H9 (cell line): Measurements from ENCODE around the gene MICU2. TPM values are rescaled to one million over a fixed set of nuclear protein-coding genes. Genes with fewer than 3 reads are reported as not detected.

Experiments used
- DNase-seq: peaks from one replicate; pipeline ENCODE4 v3.0.0-alpha.2; 2017
- H2AFZ ChIP-seq: one replicate; pipeline ENCODE4 v1.6.1; 2013; ENCODE audit warnings: mild to moderate bottlenecking, low read length, control low read depth, moderate library complexity
- H2AK5ac ChIP-seq: 2 replicates; pipeline ENCODE4 v1.6.1; 2013; ENCODE audit warnings: low read length, control low read depth, mixed read lengths; ENCODE audit not compliant: insufficient read length
- H2BK120ac ChIP-seq: one replicate; pipeline ENCODE4 v1.6.1; 2013; ENCODE audit warnings: low read depth, mild to moderate bottlenecking, low read length, control low read depth, inconsistent platforms; ENCODE audit not compliant: poor library complexity, severe bottlenecking
- H2BK12ac ChIP-seq: 2 replicates; pipeline ENCODE4 v1.6.1; 2013; ENCODE audit warnings: low read length, control low read depth, mixed read lengths, low read depth; ENCODE audit not compliant: insufficient read length
- H2BK15ac ChIP-seq: 2 replicates; pipeline ENCODE4 v1.6.1; 2013; ENCODE audit warnings: low read depth, low read length, control low read depth
- H2BK20ac ChIP-seq: one replicate; pipeline ENCODE4 v1.6.1; 2013; ENCODE audit warnings: low read depth, mild to moderate bottlenecking, low read length, control low read depth, inconsistent platforms; ENCODE audit not compliant: poor library complexity, severe bottlenecking
- H2BK5ac ChIP-seq: 2 replicates; pipeline ENCODE4 v1.6.1; 2013; ENCODE audit warnings: low read length, control low read depth, mixed read lengths; ENCODE audit not compliant: insufficient read length
- H3K14ac ChIP-seq: 2 replicates; pipeline ENCODE4 v1.6.1; 2013; ENCODE audit warnings: low read length, control low read depth; ENCODE audit not compliant: insufficient read depth
- H3K18ac ChIP-seq: 2 replicates; pipeline ENCODE4 v1.6.1; 2013; ENCODE audit warnings: low read depth, mild to moderate bottlenecking, mixed read lengths, low read length, control low read depth; ENCODE audit not compliant: insufficient read length
- H3K23ac ChIP-seq: 2 replicates; pipeline ENCODE4 v1.6.1; 2013; ENCODE audit warnings: low read length, control low read depth, mixed read lengths, low read depth; ENCODE audit not compliant: insufficient read length
- H3K23me2 ChIP-seq: 2 replicates; pipeline ENCODE4 v1.6.1; 2013; ENCODE audit warnings: low read depth, mild to moderate bottlenecking, mixed read lengths, low read length, control low read depth; ENCODE audit not compliant: insufficient read length, poor library complexity, severe bottlenecking
- H3K27ac ChIP-seq: 2 replicates; pipeline ENCODE4 v1.5.1; 2013; ENCODE audit warnings: low read length, control low read depth, mixed read lengths, low read depth; ENCODE audit not compliant: insufficient read length
- H3K27me3 ChIP-seq: 2 replicates; pipeline ENCODE4 v1.6.1; 2013; ENCODE audit warnings: low read length, control low read depth, inconsistent platforms; ENCODE audit not compliant: insufficient read depth
- H3K4ac ChIP-seq: 2 replicates; pipeline ENCODE4 v1.6.1; 2013; ENCODE audit warnings: low read depth, mild to moderate bottlenecking, control low read depth, inconsistent platforms, low read length, moderate library complexity
- H3K4me1 ChIP-seq: 2 replicates; pipeline ENCODE4 v1.6.1; 2013; ENCODE audit warnings: low read length, control low read depth, inconsistent platforms; ENCODE audit not compliant: insufficient read depth
- H3K4me2 ChIP-seq: 2 replicates; pipeline ENCODE4 v1.6.1; 2013; ENCODE audit warnings: low read length, control low read depth, mixed read lengths; ENCODE audit not compliant: insufficient read length, insufficient read depth
- H3K56ac ChIP-seq: 2 replicates; pipeline ENCODE4 v1.6.1; 2013; ENCODE audit warnings: low read depth, mild to moderate bottlenecking, mixed read lengths, low read length, control low read depth; ENCODE audit not compliant: insufficient read length
- H3K79me1 ChIP-seq: 2 replicates; pipeline ENCODE4 v1.6.1; 2013; ENCODE audit warnings: low read depth, mild to moderate bottlenecking, moderate library complexity, low read length, control low read depth, inconsistent platforms; ENCODE audit not compliant: insufficient read depth, poor library complexity, severe bottlenecking
- H3K79me2 ChIP-seq: 2 replicates; pipeline ENCODE4 v1.6.1; 2013; ENCODE audit warnings: low read length, control low read depth, inconsistent platforms; ENCODE audit not compliant: insufficient read depth
- H3K9ac ChIP-seq: 2 replicates; pipeline ENCODE4 v1.6.1; 2013; ENCODE audit warnings: low read length, control low read depth, mixed read lengths; ENCODE audit not compliant: insufficient read length; ENCODE audit errors: extremely low read depth
- H3K9me3 ChIP-seq: one replicate; pipeline ENCODE4 v1.6.1; 2013; ENCODE audit warnings: low read depth, low read length, inconsistent platforms; ENCODE audit not compliant: control insufficient read depth
- H3T11ph ChIP-seq: one replicate; pipeline ENCODE4 v1.6.1; 2013; ENCODE audit warnings: mild to moderate bottlenecking, low read length, control low read depth, inconsistent platforms
- H4K20me1 ChIP-seq: one replicate; pipeline ENCODE4 v1.6.1; 2013; ENCODE audit not compliant: control insufficient read depth, insufficient read length, insufficient read depth
- H4K5ac ChIP-seq: 2 replicates; pipeline ENCODE4 v1.6.1; 2013; ENCODE audit warnings: low read depth, mild to moderate bottlenecking, mixed read lengths, low read length, control low read depth; ENCODE audit not compliant: insufficient read length
- H4K8ac ChIP-seq: replicated peaks from 2 replicates; pipeline ENCODE4 v1.6.1; 2013; ENCODE audit warnings: low read length, control low read depth, mixed read lengths, low read depth; ENCODE audit not compliant: insufficient read length
- H4K91ac ChIP-seq: 2 replicates; pipeline ENCODE4 v1.6.1; 2013; ENCODE audit warnings: low read depth, mild to moderate bottlenecking, moderate library complexity, mixed read lengths, low read length, control low read depth; ENCODE audit not compliant: insufficient read length
- H3K27ac Mint-ChIP-seq, 3 experiments: 2 replicates in 2 of 3; 3 replicates in 1 of 3; pipeline ENCODE4 v1.8.0; 2020 to 2021; ENCODE audit warnings: mixed read lengths in 3 of 3, mild to moderate bottlenecking in 1 of 3, moderate library complexity in 1 of 3
- H3K27me3 Mint-ChIP-seq: 2 replicates; pipeline ENCODE4 v1.8.0; 2021; ENCODE audit warnings: low read depth, mild to moderate bottlenecking, moderate library complexity, mixed read lengths
- H3K36me3 Mint-ChIP-seq, 3 experiments: 2 replicates in 2 of 3; 3 replicates in 1 of 3; pipeline ENCODE4 v1.8.0; 2020 to 2021; ENCODE audit warnings: low read depth in 3 of 3, mixed read lengths in 3 of 3; ENCODE audit not compliant: insufficient read depth in 1 of 3
- H3K4me1 Mint-ChIP-seq, 2 experiments: 2 replicates each; pipeline ENCODE4 v1.8.0; 2020; ENCODE audit warnings: mixed read lengths in 2 of 2
- H3K4me3 Mint-ChIP-seq, 2 experiments: 2 replicates in 1 of 2; 3 replicates in 1 of 2; pipeline ENCODE4 v1.8.0; 2020 to 2021; ENCODE audit warnings: mild to moderate bottlenecking in 2 of 2, mixed read lengths in 2 of 2, moderate library complexity in 1 of 2
- H3K9me3 Mint-ChIP-seq, 2 experiments: 2 replicates in 1 of 2; 3 replicates in 1 of 2; pipeline ENCODE4 v1.8.0; 2020; ENCODE audit warnings: mild to moderate bottlenecking in 2 of 2, mixed read lengths in 2 of 2, moderate library complexity in 1 of 2
- WGBS: extraction: QIAGEN DNeasy Blood & Tissue Kit; methylation state at CpG from one replicate; pipeline ENCODE4 v1.1.7; 2013; ENCODE audit warnings: missing lambda C conversion rate, low lambda C conversion rate, mixed read lengths; ENCODE audit not compliant: insufficient read length; ENCODE audit errors: extremely low coverage; 5-methylcytosine and 5-hydroxymethylcytosine counted together
- total RNA-seq: library from RNA; stranded (reverse); gene quantifications from 2 replicates; pipeline ENCODE4 v1.2.1, GENCODE V29; 2021
- TF ChIP-seq, protein P1 (sequence below): fragments of 200-600 bp; sonication (generic); conservative IDR thresholded peaks from 3 replicates; pipeline ENCODE4 v1.8.0; 2021; ENCODE audit warnings: antibody characterized with exemption, mild to moderate bottlenecking

Gene MICU2
- total RNA-seq, 1 experiment from 2014 or later, result 38.4 TPM

DNA sequence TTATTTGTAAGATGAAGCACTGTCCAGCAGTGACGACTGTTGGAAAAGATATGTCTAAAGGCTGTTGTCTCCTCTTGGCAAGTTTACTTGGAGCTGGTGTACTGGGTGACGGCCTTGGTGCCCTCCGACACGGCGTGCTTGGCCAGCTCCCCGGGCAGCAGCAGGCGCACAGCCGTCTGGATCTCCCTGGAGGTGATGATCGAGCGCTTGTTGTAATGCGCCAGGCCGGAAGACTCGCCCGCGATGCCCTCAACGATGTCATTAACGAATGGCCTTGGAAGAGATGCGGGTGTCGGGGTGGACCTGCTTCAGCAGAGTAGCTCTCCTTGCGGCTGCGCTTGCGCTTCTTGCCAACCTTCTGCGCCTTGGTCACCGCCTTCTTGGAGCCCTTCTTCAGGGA lies 120.2 kb downstream of the MICU2 start:
- Histone ChIP-seq H3K18ac (no peak overlapping the region), H3K9ac (no peak overlapping the region), H3K4ac (no peak overlapping the region), H3K23me2 (no peaks in the 10 kb centered on the region), H2AK5ac (no peak overlapping the region), H3K79me1 (no peaks in the 10 kb centered on the region), H2BK12ac (no peak overlapping the region), H3K9me3 (no peaks in the 10 kb centered on the region), H4K20me1 (no peaks in the 10 kb centered on the region), H3K14ac (no peak overlapping the region), H2AFZ (no peak overlapping the region), H3K27me3 (no peaks in the 10 kb centered on the region), H4K5ac (no peak overlapping the region), H3K56ac (no peak overlapping the region), H2BK20ac (no peak overlapping the region), H3T11ph (no peak overlapping the region), H2BK15ac (no peak overlapping the region), H3K4me2 (no peak overlapping the region), H4K8ac (no peak overlapping the region), H2BK120ac (no peak overlapping the region), H4K91ac (no peak overlapping the region), H3K4me1 (no peaks in the 10 kb centered on the region), H3K27ac (no peak overlapping the region), H3K23ac (no peak overlapping the region), H2BK5ac (no peak overlapping the region), H3K79me2 (no peaks in the 10 kb centered on the region)
- H3K36me3 Mint-ChIP-seq, result peaks cover 0 to 16% (median 10%) of the 10 kb centered on the region in 3 experiments; a peak in 5 of 7 replicates
- H3K27ac Mint-ChIP-seq, result no peak overlapping the region
- DNase-seq, result no peak
- no CpG with 5 or more reads among the region's 24 CpGs for WGBS
- no peaks in the 10 kb centered on the region; a peak in 1 of 4 replicates for H3K4me1 Mint-ChIP-seq
- TF ChIP-seq, protein P1, sequence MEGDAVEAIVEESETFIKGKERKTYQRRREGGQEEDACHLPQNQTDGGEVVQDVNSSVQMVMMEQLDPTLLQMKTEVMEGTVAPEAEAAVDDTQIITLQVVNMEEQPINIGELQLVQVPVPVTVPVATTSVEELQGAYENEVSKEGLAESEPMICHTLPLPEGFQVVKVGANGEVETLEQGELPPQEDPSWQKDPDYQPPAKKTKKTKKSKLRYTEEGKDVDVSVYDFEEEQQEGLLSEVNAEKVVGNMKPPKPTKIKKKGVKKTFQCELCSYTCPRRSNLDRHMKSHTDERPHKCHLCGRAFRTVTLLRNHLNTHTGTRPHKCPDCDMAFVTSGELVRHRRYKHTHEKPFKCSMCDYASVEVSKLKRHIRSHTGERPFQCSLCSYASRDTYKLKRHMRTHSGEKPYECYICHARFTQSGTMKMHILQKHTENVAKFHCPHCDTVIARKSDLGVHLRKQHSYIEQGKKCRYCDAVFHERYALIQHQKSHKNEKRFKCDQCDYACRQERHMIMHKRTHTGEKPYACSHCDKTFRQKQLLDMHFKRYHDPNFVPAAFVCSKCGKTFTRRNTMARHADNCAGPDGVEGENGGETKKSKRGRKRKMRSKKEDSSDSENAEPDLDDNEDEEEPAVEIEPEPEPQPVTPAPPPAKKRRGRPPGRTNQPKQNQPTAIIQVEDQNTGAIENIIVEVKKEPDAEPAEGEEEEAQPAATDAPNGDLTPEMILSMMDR, result no peak
- peaks cover 23 to 27% of the 10 kb centered on the region in 2 experiments for H3K9me3 Mint-ChIP-seq
- no peak overlapping the region for H3K4me3 Mint-ChIP-seq
- peaks cover 1% of the 10 kb centered on the region; the same call in 1 of the 2 replicates for H3K27me3 Mint-ChIP-seq
